Measurements from ENCODE around the gene GRIP2.

GRIP2 gene

GRCh38 chr3:14463330-14464140 is 76.6 kb downstream of the GRIP2 start:
- no peak for DNase-seq

GRCh38 chr3:14462738-14463137 is 77.4 kb downstream of the GRIP2 start:
- no peak for DNase-seq

GRCh38 chr3:14461748-14462324 is 78.3 kb downstream of the GRIP2 start:
- DNase-seq = no peak

GRCh38 chr3:14461006-14461747 is 79.0 kb downstream of the GRIP2 start:
- DNase-seq = no peak

- no peak for DNase-seq
These were observed 79.7 kb downstream of the GRIP2 start for GRCh38 chr3:14460342-14461005.

GRCh38 chr3:14459787-14460186 is 80.4 kb downstream of the GRIP2 start:
- no peak for DNase-seq

- DNase-seq = no peak
These were observed 80.8 kb downstream of the GRIP2 start for GRCh38 chr3:14459384-14459783.

- no peak for DNase-seq
These were observed 81.5 kb downstream of the GRIP2 start for GRCh38 chr3:14458434-14459275.

GRCh38 chr3:14457999-14458398 is 82.1 kb downstream of the GRIP2 start:
- DNase-seq = no peak

- no peak for DNase-seq
These were observed 82.7 kb downstream of the GRIP2 start for GRCh38 chr3:14457481-14457880.

- DNase-seq = no peak
These were observed 83.3 kb downstream of the GRIP2 start for GRCh38 chr3:14456794-14457193.

- DNase-seq = no peak
These were observed 84.4 kb downstream of the GRIP2 start for GRCh38 chr3:14455571-14456317.

- no peak for DNase-seq
These were observed 85.4 kb downstream of the GRIP2 start for GRCh38 chr3:14454639-14455310.

GRCh38 chr3:14453876-14454638 is 86.1 kb downstream of the GRIP2 start:
- DNase-seq = no peak

- DNase-seq = no peak
These were observed 87.1 kb downstream of the GRIP2 start for GRCh38 chr3:14452740-14453710.

GRCh38 chr3:14451844-14452739 is 88.0 kb downstream of the GRIP2 start:
- DNase-seq = no peak

GRCh38 chr3:14450922-14451606 is 89.1 kb downstream of the GRIP2 start:
- DNase-seq = no peak

Data from NCI-H1048 (cell line).